Liver (tissue), 9 donors: ENCODE results near the gene NFILZ. TPM values are rescaled to one million over a fixed set of nuclear protein-coding genes. Genes with fewer than 3 reads are reported as not detected.

Experiments
- DNase-seq: peaks from one replicate; pipeline ENCODE4 v3.0.0-alpha.2; 2017; ENCODE audit warnings: low spot score
- H3K27ac ChIP-seq, 2 donors: one replicate each; pipeline ENCODE4 v1.7.0; 2013; ENCODE audit warnings: inconsistent platforms in 2 of 2, low read length in 2 of 2, control low read depth in 1 of 2, low read depth in 1 of 2, mild to moderate bottlenecking in 1 of 2
- H3K27me3 ChIP-seq, 4 donors: one replicate each; pipeline versions ENCODE4 v1.6.1 to v1.7.0; 2013; ENCODE audit warnings: low read length in 3 of 4, inconsistent platforms in 1 of 4, mild to moderate bottlenecking in 1 of 4, moderate library complexity in 1 of 4; ENCODE audit not compliant: control insufficient read depth in 4 of 4, insufficient read depth in 4 of 4
- H3K36me3 ChIP-seq, 4 donors: one replicate each; pipeline versions ENCODE4 v1.6.1 to v1.7.0; 2013; ENCODE audit warnings: low read length in 3 of 4, mild to moderate bottlenecking in 3 of 4, low read depth in 1 of 4, moderate library complexity in 1 of 4; ENCODE audit not compliant: control insufficient read depth in 4 of 4, insufficient read depth in 3 of 4
- H3K4me1 ChIP-seq, 4 donors: one replicate each; pipeline versions ENCODE4 v1.6.1 to v1.7.0; 2013; ENCODE audit warnings: low read length in 3 of 4, mild to moderate bottlenecking in 3 of 4, moderate library complexity in 1 of 4; ENCODE audit not compliant: control insufficient read depth in 4 of 4, insufficient read depth in 4 of 4
- H3K4me3 ChIP-seq, 3 donors: one replicate each; pipeline versions ENCODE4 v1.6.1 to v1.7.0; 2013; ENCODE audit warnings: low read length in 3 of 3, control low read depth in 1 of 3, low read depth in 1 of 3, mild to moderate bottlenecking in 1 of 3
- H3K9ac ChIP-seq, 2 donors: one replicate each; pipeline ENCODE4 v1.7.0; 2013; ENCODE audit warnings: low read length in 2 of 2, mild to moderate bottlenecking in 2 of 2, moderate library complexity in 2 of 2, control low read depth in 1 of 2, low read depth in 1 of 2
- H3K9me3 ChIP-seq, 4 donors: one replicate each; pipeline versions ENCODE4 v1.6.1 to v1.7.0; 2013; ENCODE audit warnings: low read length in 3 of 4; ENCODE audit not compliant: control insufficient read depth in 4 of 4
- EGR1 ChIP-seq, 2 donors: IDR thresholded peaks; 2 replicates each; pipeline ENCODE4 v1.6.1; 2016 to 2018; ENCODE audit warnings: antibody characterized with exemption in 2 of 2, low read depth in 2 of 2
- FOXA1 ChIP-seq: IDR thresholded peaks from 2 replicates; pipeline ENCODE4 v1.6.1; 2016; ENCODE audit warnings: antibody characterized with exemption
- FOXA2 ChIP-seq: IDR thresholded peaks from 2 replicates; pipeline ENCODE4 v1.6.1; 2016; ENCODE audit warnings: antibody characterized with exemption
- GABPA ChIP-seq, 2 donors: IDR thresholded peaks in 1 of 2; conservative IDR thresholded peaks in 1 of 2; 2 replicates each; pipeline ENCODE4 v1.6.1; 2016; ENCODE audit warnings: antibody characterized with exemption in 2 of 2, mild to moderate bottlenecking in 1 of 2, moderate library complexity in 1 of 2
- HNF4A ChIP-seq, 2 donors: conservative IDR thresholded peaks; 2 replicates each; pipeline ENCODE4 v1.6.1; 2016; ENCODE audit warnings: antibody characterized with exemption in 2 of 2, mild to moderate bottlenecking in 2 of 2
- HNF4G ChIP-seq: IDR thresholded peaks from 2 replicates; pipeline ENCODE4 v1.6.1; 2016; ENCODE audit warnings: antibody characterized with exemption
- JUND ChIP-seq, 2 donors: IDR thresholded peaks; 2 replicates each; pipeline ENCODE4 v1.6.1; 2016; ENCODE audit warnings: antibody characterized with exemption in 2 of 2
- MAX ChIP-seq: IDR thresholded peaks from 2 replicates; pipeline ENCODE4 v1.6.1; 2016; ENCODE audit warnings: antibody characterized with exemption
- NR2F2 ChIP-seq: IDR thresholded peaks from 2 replicates; pipeline ENCODE4 v1.6.1; 2016; ENCODE audit warnings: antibody characterized with exemption
- RAD21 ChIP-seq, 2 donors: IDR thresholded peaks; 2 replicates each; pipeline ENCODE4 v1.6.1; 2016; ENCODE audit warnings: antibody characterized with exemption in 2 of 2, mild to moderate bottlenecking in 2 of 2
- REST ChIP-seq: IDR thresholded peaks from 2 replicates; pipeline ENCODE4 v1.6.1; 2016; ENCODE audit warnings: antibody characterized with exemption, mild to moderate bottlenecking
- RXRA ChIP-seq, 2 donors: IDR thresholded peaks; 2 replicates each; pipeline ENCODE4 v1.6.1; 2017 to 2018; ENCODE audit warnings: antibody characterized with exemption in 2 of 2, mild to moderate bottlenecking in 1 of 2
- SP1 ChIP-seq: IDR thresholded peaks from 2 replicates; pipeline ENCODE4 v1.6.1; 2018; ENCODE audit warnings: antibody characterized with exemption, mild to moderate bottlenecking
- TAF1 ChIP-seq: conservative IDR thresholded peaks from 2 replicates; pipeline ENCODE4 v1.6.1; 2016; ENCODE audit warnings: antibody characterized with exemption, mild to moderate bottlenecking
- YY1 ChIP-seq: IDR thresholded peaks from 2 replicates; pipeline ENCODE4 v1.6.1; 2016; ENCODE audit warnings: antibody characterized with exemption, mild to moderate bottlenecking
- WGBS: extraction: QIAGEN DNeasy Blood & Tissue Kit; methylation state at CpG from one replicate; pipeline ENCODE4 v1.1.7; 2013; 5-methylcytosine and 5-hydroxymethylcytosine counted together
- polyA plus RNA-seq, 2 donors: library from polyadenylated mRNA; stranded (reverse) in 1 of 2; unstranded in 1 of 2; fragments of 200-250 nt in 1 of 2; fragments of >200 nt in 1 of 2; fragmentation: Nextera tagmentation in 1 of 2; extraction: Ambion mirVana in 1 of 2; gene quantifications; one replicate each; pipeline versions ENCODE4 v1.2.1 to v1.2.3, GENCODE V29; 2013 to 2015
- total RNA-seq, 2 donors: library from RNA; depleted of rRNA; stranded (reverse); fragments of >200 nt; gene quantifications; one replicate each; pipeline ENCODE4 v1.2.3, GENCODE V29; 2014
- TF ChIP-seq, protein P1 (sequence below): IDR thresholded peaks from 2 replicates; pipeline ENCODE4 v1.6.1; 2016; ENCODE audit warnings: antibody characterized with exemption
- TF ChIP-seq, protein P2 (sequence below): IDR thresholded peaks from 2 replicates; pipeline ENCODE4 v1.6.1; 2016; ENCODE audit warnings: antibody characterized with exemption
- TF ChIP-seq, protein P3 (sequence below): fragments of 150-350 bp; IDR thresholded peaks from 2 replicates; pipeline ENCODE4 v1.5.1; 2017; ENCODE audit warnings: improper control_type of control experiment, low read depth, low read length; ENCODE audit not compliant: missing input control
- donor health status: healthy.
- donor health status: healthy.
- donor health status: healthy.
- donor health status: healthy.
- donor health status: healthy.

The NFILZ gene
- total and polyA plus RNA-seq, 4 donors, result not detected

GRCh38 chr19:8611391-8611876 is 19.0 kb upstream of the NFILZ start:
- 73% methylated on average over 18 of the region's 18 CpGs for WGBS
- H3K4me1 ChIP-seq, result peaks cover 0 to 38% (median 20%) of the 10 kb centered on the region in 4 donors
- TF ChIP-seq REST, result no peak
- no peak for TF ChIP-seq NR2F2
- TF ChIP-seq HNF4A (conservative IDR thresholded peaks at IDR 0.05), result no peak
- TF ChIP-seq, protein P1, sequence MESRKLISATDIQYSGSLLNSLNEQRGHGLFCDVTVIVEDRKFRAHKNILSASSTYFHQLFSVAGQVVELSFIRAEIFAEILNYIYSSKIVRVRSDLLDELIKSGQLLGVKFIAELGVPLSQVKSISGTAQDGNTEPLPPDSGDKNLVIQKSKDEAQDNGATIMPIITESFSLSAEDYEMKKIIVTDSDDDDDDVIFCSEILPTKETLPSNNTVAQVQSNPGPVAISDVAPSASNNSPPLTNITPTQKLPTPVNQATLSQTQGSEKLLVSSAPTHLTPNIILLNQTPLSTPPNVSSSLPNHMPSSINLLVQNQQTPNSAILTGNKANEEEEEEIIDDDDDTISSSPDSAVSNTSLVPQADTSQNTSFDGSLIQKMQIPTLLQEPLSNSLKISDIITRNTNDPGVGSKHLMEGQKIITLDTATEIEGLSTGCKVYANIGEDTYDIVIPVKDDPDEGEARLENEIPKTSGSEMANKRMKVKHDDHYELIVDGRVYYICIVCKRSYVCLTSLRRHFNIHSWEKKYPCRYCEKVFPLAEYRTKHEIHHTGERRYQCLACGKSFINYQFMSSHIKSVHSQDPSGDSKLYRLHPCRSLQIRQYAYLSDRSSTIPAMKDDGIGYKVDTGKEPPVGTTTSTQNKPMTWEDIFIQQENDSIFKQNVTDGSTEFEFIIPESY, result no peak
- no peak for TF ChIP-seq HNF4G
- TF ChIP-seq RAD21 (IDR thresholded peaks at IDR 0.05), result no peak
- TF ChIP-seq, protein P2, sequence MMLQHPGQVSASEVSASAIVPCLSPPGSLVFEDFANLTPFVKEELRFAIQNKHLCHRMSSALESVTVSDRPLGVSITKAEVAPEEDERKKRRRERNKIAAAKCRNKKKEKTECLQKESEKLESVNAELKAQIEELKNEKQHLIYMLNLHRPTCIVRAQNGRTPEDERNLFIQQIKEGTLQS, result no peak
- TF ChIP-seq YY1, result no peak
- no peak for TF ChIP-seq JUND (IDR thresholded peaks at IDR 0.05)
- TF ChIP-seq, protein P3, sequence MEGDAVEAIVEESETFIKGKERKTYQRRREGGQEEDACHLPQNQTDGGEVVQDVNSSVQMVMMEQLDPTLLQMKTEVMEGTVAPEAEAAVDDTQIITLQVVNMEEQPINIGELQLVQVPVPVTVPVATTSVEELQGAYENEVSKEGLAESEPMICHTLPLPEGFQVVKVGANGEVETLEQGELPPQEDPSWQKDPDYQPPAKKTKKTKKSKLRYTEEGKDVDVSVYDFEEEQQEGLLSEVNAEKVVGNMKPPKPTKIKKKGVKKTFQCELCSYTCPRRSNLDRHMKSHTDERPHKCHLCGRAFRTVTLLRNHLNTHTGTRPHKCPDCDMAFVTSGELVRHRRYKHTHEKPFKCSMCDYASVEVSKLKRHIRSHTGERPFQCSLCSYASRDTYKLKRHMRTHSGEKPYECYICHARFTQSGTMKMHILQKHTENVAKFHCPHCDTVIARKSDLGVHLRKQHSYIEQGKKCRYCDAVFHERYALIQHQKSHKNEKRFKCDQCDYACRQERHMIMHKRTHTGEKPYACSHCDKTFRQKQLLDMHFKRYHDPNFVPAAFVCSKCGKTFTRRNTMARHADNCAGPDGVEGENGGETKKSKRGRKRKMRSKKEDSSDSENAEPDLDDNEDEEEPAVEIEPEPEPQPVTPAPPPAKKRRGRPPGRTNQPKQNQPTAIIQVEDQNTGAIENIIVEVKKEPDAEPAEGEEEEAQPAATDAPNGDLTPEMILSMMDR, result no peak
- no peak for TF ChIP-seq EGR1 (IDR thresholded peaks at IDR 0.05; ENCODE audit: low read depth in 2 of 2)
- TF ChIP-seq GABPA (IDR thresholded peaks at IDR 0.05 in 1 of 2, conservative IDR thresholded peaks at IDR 0.05 in 1 of 2), result no peak
- TF ChIP-seq MAX, result no peak
- TF ChIP-seq FOXA2, result no peak
- no peak for TF ChIP-seq SP1
- no peak for TF ChIP-seq RXRA (IDR thresholded peaks at IDR 0.05)
- TF ChIP-seq FOXA1, result no peak
- TF ChIP-seq TAF1, result no peak
- no peak overlapping the region for H3K4me3 ChIP-seq
- H3K9me3 ChIP-seq, result no peaks in the 10 kb centered on the region
- no peak for DNase-seq
- no peaks in the 10 kb centered on the region for H3K27me3 ChIP-seq
- H3K9ac ChIP-seq, result no peak overlapping the region
- H3K36me3 ChIP-seq, result no peaks in the 10 kb centered on the region
- peak overlapping the region in 1 of 2 donors; percentile 8 for H3K27ac ChIP-seq
